A549 (cell line): ENCODE measurements around the gene CBY2. TPM values are rescaled to one million over a fixed set of nuclear protein-coding genes. Genes with fewer than 3 reads are reported as not detected.

ENCODE experiments used
- ATAC-seq, 2 experiments: fragments of 200-7000 bp in 1 of 2; fragments of >200 bp in 1 of 2; cut with Nextera tagmentation in 1 of 2; cut with Tn5 transposase in 1 of 2; 3 replicates each; pipeline versions ENCODE4 v1.8.0 to v1.9.1; 2018 to 2020; ENCODE audit warnings: mild to moderate bottlenecking in 1 of 2, moderate library complexity in 1 of 2
- CTCF ChIA-PET: fragments of 300-600 bp; sonication (Branson Sonifier 250); formaldehyde crosslinking; extraction: SDS; loops from one replicate; lab custom pipeline; 2021; ENCODE audit warnings: antibody characterized with exemption, inconsistent platforms; lab: Yijun Ruan, JAX
- POLR2A ChIA-PET: fragments of 350-600 bp; formaldehyde crosslinking; extraction: SDS; loops from one replicate; lab custom pipeline; 2021; ENCODE audit warnings: antibody characterized with exemption, inconsistent platforms; lab: Yijun Ruan, JAX
- DNase-seq, 2 experiments: peaks; one replicate each; pipeline versions ENCODE4 v3.0.0 to v3.0.0-alpha.2; 2011 to 2016; ENCODE audit warnings: low read depth in 1 of 2, low spot score in 1 of 2
- FAIRE-seq: peaks from 2 replicates; lab custom pipeline; 2011; peaks lifted over from hg19 to GRCh38; lab: Jason Lieb, UNC
- H3K27ac ChIP-seq, 2 experiments: fragments of >200 bp; sonication (Bioruptor Twin); formaldehyde crosslinking; 3 replicates each; pipeline ENCODE4 v1.5.1; 2016 to 2017
- H3K4me1 ChIP-seq: fragments of >200 bp; sonication (Bioruptor Twin); formaldehyde crosslinking; 3 replicates; pipeline ENCODE4 v1.6.1; 2016
- H3K4me2 ChIP-seq: fragments of >200 bp; sonication (Bioruptor Twin); formaldehyde crosslinking; 3 replicates; pipeline ENCODE4 v1.6.1; 2016
- H3K4me3 ChIP-seq: fragments of >200 bp; sonication (Bioruptor Twin); formaldehyde crosslinking; 3 replicates; pipeline ENCODE4 v1.5.1; 2016
- H3K9me3 ChIP-seq: fragments of >200 bp; sonication (Bioruptor Twin); formaldehyde crosslinking; 3 replicates; pipeline ENCODE4 v1.6.1; 2016
- BHLHE40 ChIP-seq: IDR thresholded peaks from 2 replicates; pipeline ENCODE4 v1.6.1; 2012; ENCODE audit warnings: low read depth, low read length, inconsistent platforms
- CBX8 ChIP-seq: fragments of 200-600 bp; sonication (generic); IDR thresholded peaks from 2 replicates; pipeline ENCODE4 v1.6.1; 2016
- CEBPB ChIP-seq, 2 experiments: fragments of >200 bp in 1 of 2; sonication (Bioruptor Twin) in 1 of 2; formaldehyde crosslinking in 1 of 2; IDR thresholded peaks; 2 replicates each; pipeline ENCODE4 v1.6.1; 2012 to 2016
- E2F6 ChIP-seq: IDR thresholded peaks from 2 replicates; pipeline ENCODE4 v1.6.1; 2012; ENCODE audit warnings: low read depth, borderline replicate concordance
- EHF ChIP-seq: fragments of 250-450 bp; sonication (Bioruptor Pico); IDR thresholded peaks from 2 replicates; pipeline ENCODE4 v1.5.0; 2020; ENCODE audit warnings: mild to moderate bottlenecking
- FOSL2 ChIP-seq, 2 experiments: fragments of 450-650 bp in 1 of 2; fragments of >200 bp in 1 of 2; sonication (Bioruptor Twin) in 1 of 2; formaldehyde crosslinking; IDR thresholded peaks; 2 replicates each; pipeline versions ENCODE4 v1.5.0 to v1.6.1; 2016 to 2020; ENCODE audit warnings: mild to moderate bottlenecking in 1 of 2, moderate library complexity in 1 of 2
- FOXS1 ChIP-seq: fragments of 250-450 bp; sonication (Bioruptor Pico); IDR thresholded peaks from 2 replicates; pipeline ENCODE4 v1.5.0; 2020; ENCODE audit warnings: mild to moderate bottlenecking, moderate library complexity
- HOXB5 ChIP-seq: fragments of 250-450 bp; sonication (Bioruptor Pico); IDR thresholded peaks from 2 replicates; pipeline ENCODE4 v1.5.0; 2020; ENCODE audit warnings: mild to moderate bottlenecking, moderate library complexity
- JUNB ChIP-seq: fragments of >200 bp; sonication (Bioruptor Twin); formaldehyde crosslinking; IDR thresholded peaks from 2 replicates; pipeline ENCODE4 v1.6.1; 2016
- KDM5A ChIP-seq: fragments of 200-600 bp; sonication (generic); IDR thresholded peaks from 2 replicates; pipeline ENCODE4 v1.6.1; 2016; ENCODE audit warnings: antibody characterized with exemption, mild to moderate bottlenecking
- MAFK ChIP-seq: fragments of 450-650 bp; IDR thresholded peaks from 2 replicates; pipeline ENCODE4 v1.6.1; 2014; ENCODE audit not compliant: partially characterized antibody
- MYC ChIP-seq: IDR thresholded peaks from 2 replicates; pipeline ENCODE4 v1.6.1; 2012; ENCODE audit warnings: mild to moderate bottlenecking, inconsistent platforms, low read length, improper control_type of control experiment, borderline replicate concordance
- NFE2L2 ChIP-seq: fragments of 150-350 bp; conservative IDR thresholded peaks from 2 replicates; pipeline ENCODE4 v1.6.1; 2014; ENCODE audit warnings: low read length
- PHF8 ChIP-seq: fragments of 200-600 bp; sonication (generic); IDR thresholded peaks from 2 replicates; pipeline ENCODE4 v1.6.1; 2016; ENCODE audit warnings: low read depth, mild to moderate bottlenecking, antibody characterized with exemption, moderate library complexity, borderline replicate concordance
- POLR2A ChIP-seq: IDR thresholded peaks from 2 replicates; pipeline ENCODE4 v1.6.1; 2012; ENCODE audit warnings: mild to moderate bottlenecking, low read length
- POLR2AphosphoS2 ChIP-seq: conservative IDR thresholded peaks from 2 replicates; pipeline ENCODE4 v1.6.1; 2012; ENCODE audit warnings: low read length, improper control_type of control experiment, inconsistent platforms
- SMC3 ChIP-seq: fragments of >200 bp; sonication (Bioruptor Twin); formaldehyde crosslinking; IDR thresholded peaks from 3 replicates; pipeline ENCODE4 v1.6.1; 2018; ENCODE audit warnings: inconsistent platforms
- SREBF2 ChIP-seq: fragments of 450-650 bp; IDR thresholded peaks from 2 replicates; pipeline ENCODE4 v1.6.1; 2014; ENCODE audit warnings: mild to moderate bottlenecking, moderate library complexity
- TP53 ChIP-seq: fragments of 250-450 bp; sonication (Bioruptor Pico); IDR thresholded peaks from 2 replicates; pipeline ENCODE4 v1.5.0; 2021; ENCODE audit warnings: mild to moderate bottlenecking, moderate library complexity
- ZFP36 ChIP-seq: fragments of 450-650 bp; IDR thresholded peaks from 2 replicates; pipeline ENCODE4 v1.6.1; 2014; ENCODE audit warnings: borderline replicate concordance; ENCODE audit not compliant: partially characterized antibody
- WGBS: methylation state at CpG from one replicate; pipeline ENCODE4 v1.1.6; 2017; ENCODE audit errors: missing lambda C conversion rate; 5-methylcytosine and 5-hydroxymethylcytosine counted together
- polyA minus RNA-seq: library from RNA; depleted of rRNA, polyadenylated mRNA; stranded (reverse); fragments of >200 nt; gene quantifications from 2 replicates; pipeline ENCODE4 v1.2.3, GENCODE V29; 2011; rRNA and poly(A)+ RNA removed
- polyA plus RNA-seq, 4 experiments: library from polyadenylated mRNA; depleted of rRNA in 3 of 4; stranded (reverse); fragments of >200 nt; fragmentation: RNase III in 1 of 4; extraction: RNeasy Plus Mini Kit Qiagen cat#74134 plus additional on column Dnase treatment in 1 of 4; gene quantifications; 2 replicates in 3 of 4; 3 replicates in 1 of 4; pipeline ENCODE4 v1.2.3, GENCODE V29; 2011 to 2017
- TF ChIP-seq, protein P1 (sequence below): fragments of 450-650 bp; IDR thresholded peaks from 2 replicates; pipeline ENCODE4 v1.6.1; 2014; ENCODE audit warnings: antibody characterized with exemption
- TF ChIP-seq, protein P2 (sequence below): fragments of >200 bp; sonication (Bioruptor Twin); formaldehyde crosslinking; IDR thresholded peaks from 2 replicates; pipeline ENCODE4 v1.6.1; 2016

CBY2 gene, protein sequence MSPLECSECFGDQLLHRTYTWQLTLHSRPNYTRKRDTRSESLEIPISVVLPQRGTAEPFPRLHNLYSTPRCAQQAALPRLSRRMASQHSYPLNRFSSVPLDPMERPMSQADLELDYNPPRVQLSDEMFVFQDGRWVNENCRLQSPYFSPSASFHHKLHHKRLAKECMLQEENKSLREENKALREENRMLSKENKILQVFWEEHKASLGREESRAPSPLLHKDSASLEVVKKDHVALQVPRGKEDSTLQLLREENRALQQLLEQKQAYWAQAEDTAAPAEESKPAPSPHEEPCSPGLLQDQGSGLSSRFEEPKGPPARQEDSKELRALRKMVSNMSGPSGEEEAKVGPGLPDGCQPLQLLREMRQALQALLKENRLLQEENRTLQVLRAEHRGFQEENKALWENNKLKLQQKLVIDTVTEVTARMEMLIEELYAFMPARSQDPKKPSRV
- polyA plus RNA-seq (2011; rRNA removed) (0.08 and 0.28 TPM in 2 replicates), polyA plus RNA-seq (2017; fragmentation: RNase III; extraction: RNeasy Plus Mini Kit Qiagen cat#74134 plus additional on column Dnase treatment) (not detected in 3 replicates), polyA minus RNA-seq (0.15 TPM in 1 of 2 replicates, not detected in the other)
- 0.03 TPM in 1 of 2 replicates, not detected in the other for polyA plus RNA-seq (2012; cell fraction: cytosol; rRNA removed)
- polyA plus RNA-seq (2012; cell fraction: nucleus; rRNA removed): 0.02 TPM in 1 of 2 replicates, not detected in the other

DNA sequence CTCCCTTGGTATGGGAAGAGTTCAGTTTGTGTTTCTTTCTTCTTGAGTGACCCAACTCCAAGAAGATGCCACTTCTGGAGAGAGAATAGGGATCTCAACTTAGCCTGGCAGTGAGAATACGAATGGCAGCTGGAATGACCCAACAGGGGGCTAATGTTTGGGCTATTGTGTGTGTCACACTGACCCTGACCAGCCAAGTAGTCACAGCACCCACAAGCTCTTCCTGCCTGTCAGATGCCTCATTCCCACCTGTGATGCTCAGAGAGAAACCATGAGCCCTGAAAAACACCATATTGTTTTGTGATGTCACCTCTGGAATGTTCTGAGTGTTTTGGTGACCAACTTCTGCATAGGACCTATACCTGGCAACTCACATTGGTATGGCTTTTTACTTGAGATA lies at the start of gene CBY2:
Gene CBY2, plus strand, starts transcription at position 233 of the 400 bp plus-strand sequence. Its CDS starts 71 bp downstream, at position 304.
- no peak within 1 kb of the TSS for H3K4me3 ChIP-seq
- no peak for ATAC-seq
- TF ChIP-seq JUNB (no peak), KDM5A (no peak), EHF (no peak), BHLHE40 (no peak), MAFK (no peak)
- TF ChIP-seq, protein P1, sequence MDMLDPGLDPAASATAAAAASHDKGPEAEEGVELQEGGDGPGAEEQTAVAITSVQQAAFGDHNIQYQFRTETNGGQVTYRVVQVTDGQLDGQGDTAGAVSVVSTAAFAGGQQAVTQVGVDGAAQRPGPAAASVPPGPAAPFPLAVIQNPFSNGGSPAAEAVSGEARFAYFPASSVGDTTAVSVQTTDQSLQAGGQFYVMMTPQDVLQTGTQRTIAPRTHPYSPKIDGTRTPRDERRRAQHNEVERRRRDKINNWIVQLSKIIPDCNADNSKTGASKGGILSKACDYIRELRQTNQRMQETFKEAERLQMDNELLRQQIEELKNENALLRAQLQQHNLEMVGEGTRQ: no peak
- TF ChIP-seq, all 56 proteins: peak for 0
- Histone ChIP-seq H3K27ac (no peak within 1 kb of the TSS), H3K9me3 (no peaks in the 10 kb centered on the region), H3K4me2 (no peak within 1 kb of the TSS), H3K4me1 (no peaks in the 10 kb centered on the region)
- DNase-seq (no peak), FAIRE-seq (no peak)
- CTCF ChIA-PET: no interaction called here
- POLR2A ChIA-PET: no interaction called here
- 0% methylated on average over 1 of the region's 1 CpG for WGBS

GRCh38 chr13:45654633-45655349 lies 47.3 kb upstream of the CBY2 start:
- no peaks in the 10 kb centered on the region for H3K4me1 ChIP-seq
- ChIA-PET POLR2A (no interaction called here), CTCF (interaction anchor here (1.5 kb wide), 1 partner anchor 16 kb away, joined by 4 read pairs; no protein-coding TSS in a partner anchor)
- WGBS: 10% methylated on average over 2 of the region's 5 CpGs
- H3K4me2 ChIP-seq: no peak overlapping the region
- ATAC-seq: no peak
- H3K4me3 ChIP-seq: no peak overlapping the region
- H3K27ac ChIP-seq: no peak overlapping the region
- H3K9me3 ChIP-seq: no peaks in the 10 kb centered on the region
- DNase-seq: no peak
- no peak for FAIRE-seq
- no peak for TF ChIP-seq SMC3
- TF ChIP-seq SREBF2: no peak
- TF ChIP-seq FOSL2 (IDR thresholded peaks at IDR 0.05): no peak
- TF ChIP-seq FOSL2 (CRISPR knock-in tag; IDR thresholded peaks at IDR 0.05): no peak
- no peak for TF ChIP-seq MYC
- TF ChIP-seq NFE2L2: no peak
- no peak for TF ChIP-seq E2F6
- TF ChIP-seq POLR2A: no peak
- no peak for TF ChIP-seq ZFP36
- TF ChIP-seq, protein P2, sequence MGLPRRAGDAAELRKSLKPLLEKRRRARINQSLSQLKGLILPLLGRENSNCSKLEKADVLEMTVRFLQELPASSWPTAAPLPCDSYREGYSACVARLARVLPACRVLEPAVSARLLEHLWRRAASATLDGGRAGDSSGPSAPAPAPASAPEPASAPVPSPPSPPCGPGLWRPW: no peak
- no peak for TF ChIP-seq CEBPB (IDR thresholded peaks at IDR 0.05)
- TF ChIP-seq BHLHE40: no peak
- no peak for TF ChIP-seq KDM5A
- TF ChIP-seq TP53 (CRISPR knock-in tag): no peak
- TF ChIP-seq MAFK: no peak
- no peak for TF ChIP-seq PHF8
- TF ChIP-seq, all 56 proteins: peak for 0

- no peak overlapping the region for H3K4me2 ChIP-seq
- no peak for DNase-seq
- CTCF ChIA-PET: no interaction called here
- POLR2A ChIA-PET: no interaction called here
- no peak for ATAC-seq
- FAIRE-seq: no peak
- TF ChIP-seq HOXB5 (CRISPR knock-in tag) (no peak), CBX8 (no peak), SMC3 (no peak), FOXS1 (no peak), POLR2AphosphoS2 (no peak)
- H3K27ac ChIP-seq: no peak overlapping the region
- WGBS: 54% methylated on average over 5 of the region's 5 CpGs
- H3K9me3 ChIP-seq: no peaks in the 10 kb centered on the region
- no peak overlapping the region for H3K4me3 ChIP-seq
- H3K4me1 ChIP-seq: no peaks in the 10 kb centered on the region
Observed at GRCh38 chr13:45658586-45659235, 43.4 kb upstream of the CBY2 start.
